Pons (tissue), 1 donor: ENCODE data around the gene TFB1M.

ENCODE experiments used
- DNase-seq: peaks from one replicate; pipeline ENCODE4 v3.0.0-alpha.2; 2016; ENCODE audit warnings: low spot score

Gene TFB1M

DNA sequence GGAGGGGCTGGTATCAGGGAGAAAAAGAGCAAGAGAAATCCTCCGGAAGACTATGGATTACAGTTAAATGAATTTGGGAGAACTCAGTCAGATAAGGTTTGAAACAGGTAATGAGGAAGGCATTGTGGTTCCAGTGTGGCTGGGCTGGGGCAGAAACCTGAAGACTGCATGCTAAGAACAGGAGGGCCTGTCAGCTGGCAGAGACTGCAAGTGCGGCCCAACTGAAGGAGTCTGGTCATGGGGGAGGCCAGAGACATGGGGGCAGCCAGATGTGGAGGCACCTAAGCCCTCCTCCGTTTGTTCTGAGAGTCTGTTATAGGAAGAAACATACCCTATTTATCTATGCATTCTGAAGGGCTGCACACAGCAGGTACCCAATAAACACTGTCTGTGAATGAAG lies 16.6 kb downstream of the TFB1M start:
- DNase-seq, result no peak

- no peak for DNase-seq
These were observed 21.6 kb downstream of the TFB1M start for GRCh38 chr6:155292711-155293110.

DNA sequence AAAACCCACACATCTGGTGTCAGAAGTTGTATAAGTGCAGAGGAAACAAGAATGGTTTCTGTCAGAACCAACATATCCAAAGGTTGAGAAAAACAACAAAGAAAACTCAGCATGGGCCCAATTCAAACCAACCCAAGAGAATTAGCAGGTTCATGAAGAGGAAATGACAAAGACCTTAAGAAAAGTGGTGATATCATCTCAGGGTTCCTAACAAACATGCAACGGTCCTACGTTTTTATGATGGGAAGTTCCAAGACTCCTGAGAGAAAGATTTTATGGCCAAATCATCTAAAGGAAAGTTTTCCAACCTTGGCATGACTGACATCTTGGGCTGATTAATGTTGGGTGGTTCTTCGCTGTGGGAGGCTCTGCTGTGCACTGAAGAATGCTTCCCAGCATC lies 23.0 kb downstream of the TFB1M start:
- no peak for DNase-seq

GRCh38 chr6:155290491-155290890 lies 23.8 kb downstream of the TFB1M start:
- no peak for DNase-seq

- no peak for DNase-seq
These were observed 26.5 kb downstream of the TFB1M start for GRCh38 chr6:155287762-155288161.

GRCh38 chr6:155284775-155285174 lies 29.5 kb downstream of the TFB1M start:
- DNase-seq, result no peak

DNA sequence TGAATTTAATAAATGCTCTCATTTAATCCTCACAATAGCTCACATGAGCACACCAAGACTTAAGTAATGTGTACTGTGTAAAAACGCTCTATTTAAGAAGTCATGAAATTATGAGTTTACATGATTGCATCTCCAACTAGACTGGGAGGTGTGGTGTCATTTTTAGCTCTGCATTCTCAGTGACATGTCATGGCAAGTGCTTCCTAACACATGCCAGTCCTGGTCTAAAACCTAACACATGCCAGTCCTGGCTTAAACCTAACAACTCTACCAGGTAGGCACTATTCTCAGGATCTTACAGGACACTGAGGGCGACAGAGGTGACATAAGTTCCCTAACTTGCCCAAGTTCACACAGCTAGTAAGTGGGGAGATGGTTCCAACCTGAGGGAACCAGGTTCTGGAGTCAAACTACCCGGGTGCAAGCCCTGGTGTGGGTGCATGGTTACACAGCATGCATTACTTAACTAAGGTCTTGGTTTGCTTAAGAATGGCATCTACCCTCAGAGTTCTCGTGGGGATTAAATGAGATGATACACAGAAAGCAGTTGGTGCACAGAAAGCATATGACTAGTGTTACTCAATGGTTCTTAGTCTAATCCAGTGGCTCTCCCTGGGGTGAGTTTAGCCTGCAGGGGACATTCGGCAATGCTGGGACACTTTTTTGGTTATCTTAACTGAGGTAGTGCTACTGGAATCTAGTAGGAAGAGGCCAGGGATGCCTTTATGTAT lies 35.8 kb downstream of the TFB1M start:
- no peak for DNase-seq

GRCh38 chr6:155276638-155277037 lies 37.6 kb downstream of the TFB1M start:
- DNase-seq, result peak; percentile 60

- DNase-seq, result peak; percentile 61
These were observed 38.3 kb downstream of the TFB1M start for GRCh38 chr6:155275808-155276480.

DNA sequence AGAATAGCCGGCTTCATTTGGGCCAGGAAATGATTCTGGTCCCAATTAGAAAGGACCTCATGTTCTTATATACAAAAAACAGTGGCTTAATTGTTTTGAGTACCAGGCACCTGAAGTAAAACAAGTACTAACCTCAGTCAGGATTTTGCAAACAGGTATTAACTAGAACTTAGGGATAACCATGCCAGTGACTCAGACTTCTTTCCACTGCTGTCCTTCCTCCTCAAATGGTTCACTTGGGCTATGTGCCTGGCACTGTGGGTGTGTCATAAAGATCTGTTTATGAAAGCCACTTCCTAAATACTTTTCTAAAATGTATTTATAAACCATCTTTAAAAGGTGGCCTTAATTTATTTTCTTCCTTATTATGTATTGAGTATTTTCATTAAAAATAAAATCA lies 39.8 kb downstream of the TFB1M start:
- DNase-seq, result no peak

DNA sequence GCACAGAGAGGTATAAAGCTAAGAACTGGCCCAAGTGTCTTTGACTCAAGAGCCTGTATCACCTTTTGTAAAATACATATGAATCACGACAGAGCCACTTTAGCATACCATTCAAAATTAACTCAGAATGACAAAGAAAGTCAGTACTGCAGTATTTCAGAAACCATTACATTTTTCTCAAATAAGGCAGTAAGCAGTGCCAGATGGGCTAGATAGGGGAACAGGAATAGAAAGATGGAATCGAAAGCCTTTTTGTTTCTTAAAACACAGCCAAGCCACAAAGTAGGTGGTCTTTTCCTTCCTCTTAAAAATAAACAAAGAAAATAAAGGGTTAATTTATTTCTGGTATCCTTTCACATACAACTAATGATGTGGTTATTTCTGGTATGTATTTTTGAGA lies 40.2 kb downstream of the TFB1M start:
- DNase-seq, result no peak

GRCh38 chr6:155273431-155273830 lies 40.9 kb downstream of the TFB1M start:
- peak; percentile 81 for DNase-seq

- peak; percentile 84 for DNase-seq
These were observed 41.7 kb downstream of the TFB1M start for GRCh38 chr6:155272353-155273232.

GRCh38 chr6:155271145-155271544 lies 43.1 kb downstream of the TFB1M start:
- DNase-seq, result no peak

- peak; percentile 68 for DNase-seq
These were observed 43.7 kb downstream of the TFB1M start for GRCh38 chr6:155270561-155271091.

DNA sequence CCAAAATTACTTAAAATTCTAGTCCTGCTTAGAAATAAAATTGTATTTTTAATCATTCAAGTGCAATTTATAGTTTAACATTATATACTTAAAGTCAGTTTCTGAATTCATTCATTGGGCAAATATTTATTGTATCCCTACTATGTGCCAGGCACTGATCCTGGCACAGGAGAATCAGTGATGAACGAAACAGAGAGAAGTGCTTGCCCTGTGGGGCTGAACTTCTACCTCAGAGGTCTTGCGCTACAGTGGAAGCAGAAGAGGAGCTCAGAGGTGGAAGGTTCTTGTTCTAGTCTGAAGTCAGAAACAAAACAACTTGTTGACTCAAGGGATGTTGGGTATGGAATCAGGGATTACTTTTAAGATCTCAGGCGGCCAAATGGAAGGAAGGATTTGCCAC lies 44.5 kb downstream of the TFB1M start:
- DNase-seq, result no peak

DNA sequence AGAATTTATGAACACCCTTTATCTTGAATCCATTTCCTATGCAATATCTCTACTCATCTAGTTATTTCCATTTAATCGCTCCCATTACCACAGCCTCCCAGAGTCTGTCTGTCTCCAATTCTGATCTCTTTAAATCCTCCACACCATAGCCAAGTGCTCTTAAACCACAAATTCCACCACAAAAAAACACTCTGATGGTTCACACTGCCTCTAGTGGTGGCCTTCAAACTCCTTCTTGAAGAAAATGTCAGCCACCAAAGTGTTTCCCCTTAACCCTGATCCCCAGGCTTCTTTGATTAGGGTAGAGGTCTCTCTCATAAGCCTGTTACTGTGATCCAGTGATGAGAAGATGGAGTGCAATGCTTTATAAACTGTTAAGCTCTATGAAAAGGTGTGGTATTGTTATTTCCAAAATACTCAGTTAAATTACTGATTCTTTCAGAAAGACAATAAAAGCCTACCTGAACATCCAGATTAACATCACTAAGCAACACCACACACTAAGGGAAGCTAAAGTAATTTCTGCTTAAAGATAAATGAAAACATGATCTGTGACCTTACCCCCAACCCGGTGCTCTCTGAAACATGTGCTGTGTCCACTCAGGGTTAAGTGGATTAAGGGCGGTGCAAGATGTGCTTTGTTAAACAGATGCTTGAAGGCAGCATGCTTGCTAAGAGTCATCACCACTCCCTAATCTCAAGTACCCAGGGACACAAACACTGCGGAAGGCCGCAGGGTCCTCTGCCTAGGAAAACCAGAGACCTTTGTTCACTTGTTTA lies 46.0 kb downstream of the TFB1M start:
- DNase-seq, result peak; percentile 55

GRCh38 chr6:155267411-155267810 lies 46.9 kb downstream of the TFB1M start:
- no peak for DNase-seq

DNA sequence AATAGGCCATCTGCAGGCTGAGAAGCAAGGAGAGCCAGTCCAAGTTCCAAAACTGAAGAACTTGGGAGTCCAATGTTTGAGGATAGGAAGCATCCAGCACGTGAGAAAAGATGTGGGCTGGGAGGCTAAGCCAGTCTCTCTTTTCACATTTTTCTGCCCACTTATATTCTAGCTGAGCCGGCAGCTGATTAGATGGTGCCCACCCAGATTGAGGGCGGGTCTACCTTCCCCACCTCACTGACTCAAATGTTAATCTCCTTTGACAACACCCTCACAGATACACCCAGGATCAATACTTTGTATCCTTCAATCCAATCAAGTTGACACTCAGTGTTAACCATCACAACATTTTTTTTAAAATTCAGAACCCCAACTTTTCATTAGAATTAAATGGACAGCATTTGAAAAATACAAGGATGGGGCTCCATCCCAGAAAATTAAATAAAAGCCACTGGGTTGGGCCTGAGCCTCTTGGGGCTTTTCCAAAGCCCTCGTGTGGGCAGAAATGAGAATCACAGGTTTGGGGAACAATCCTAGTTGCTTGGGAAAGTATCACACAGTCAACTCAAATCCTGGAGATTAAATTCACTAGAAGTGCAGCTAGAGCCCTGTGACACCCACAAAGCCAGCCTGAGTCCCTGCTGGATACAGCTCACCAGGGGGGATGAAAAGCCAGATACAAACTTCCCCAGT lies 48.3 kb downstream of the TFB1M start:
- no peak for DNase-seq

- no peak for DNase-seq
These were observed 49.5 kb downstream of the TFB1M start for GRCh38 chr6:155264693-155265320.
